SK-N-SH (cell line): Measurements from ENCODE around the gene SQOR.

ENCODE experiments used
- FOXM1 ChIP-seq: IDR thresholded peaks from 2 replicates; pipeline ENCODE4 v1.4.0; 2012; ENCODE audit warnings: low read depth, mild to moderate bottlenecking
- MEF2A ChIP-seq: IDR thresholded peaks from 2 replicates; pipeline ENCODE4 v1.4.0; 2012; ENCODE audit warnings: low read depth, borderline replicate concordance
- POLR2AphosphoS5 ChIP-seq: IDR thresholded peaks from 2 replicates; pipeline ENCODE4 v1.6.1; 2012; ENCODE audit warnings: low read depth, low read length
- SMC3 ChIP-seq: IDR thresholded peaks from 2 replicates; pipeline ENCODE4 v1.6.1; 2012; ENCODE audit warnings: low read depth, low read length, improper control_type of control experiment
- YY1 ChIP-seq: IDR thresholded peaks from 2 replicates; pipeline ENCODE4 v1.4.0; 2012; ENCODE audit warnings: low read depth, mild to moderate bottlenecking
- TF ChIP-seq, protein P1 (sequence below): IDR thresholded peaks from 2 replicates; pipeline ENCODE4 v1.4.0; 2012; ENCODE audit warnings: low read depth, borderline replicate concordance
- TF ChIP-seq, protein P2 (sequence below): fragments of 200-600 bp; sonication (generic); IDR thresholded peaks from 2 replicates; pipeline ENCODE4 v1.6.1; 2017; ENCODE audit warnings: antibody characterized with exemption, mild to moderate bottlenecking, moderate library complexity

DNA sequence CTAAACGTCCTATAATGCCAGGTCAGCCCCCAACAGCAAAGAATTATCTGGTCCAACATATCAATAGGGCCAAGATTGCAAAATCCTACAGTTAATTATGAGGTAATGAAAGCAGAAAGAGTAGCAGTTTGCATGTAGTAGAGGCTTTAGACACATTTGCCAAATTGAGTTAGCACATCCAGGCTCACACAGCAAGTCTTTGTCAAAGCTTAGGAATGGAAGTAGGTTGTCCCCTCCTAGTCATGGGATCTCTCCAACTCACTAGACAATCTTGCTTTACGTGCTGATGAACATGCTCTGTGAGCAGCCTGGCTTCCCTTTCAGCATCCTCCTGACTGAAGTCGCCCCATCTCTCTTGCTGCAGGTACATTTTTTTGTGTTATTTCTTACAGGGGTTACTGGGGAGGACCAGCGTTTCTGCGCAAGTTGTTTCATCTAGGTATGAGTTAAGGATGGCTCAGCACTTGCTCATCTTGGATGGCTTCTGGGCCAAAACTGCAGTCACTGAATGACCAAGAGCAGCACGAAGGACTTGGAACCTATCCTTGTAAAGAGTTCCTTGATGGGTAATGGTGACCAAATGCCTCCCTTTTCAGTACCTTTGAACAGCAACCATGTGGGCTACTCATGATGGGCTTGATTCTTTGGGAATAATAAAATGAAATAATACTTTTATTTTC lies 55.9 kb downstream of the SQOR start:
- TF ChIP-seq, protein P1, sequence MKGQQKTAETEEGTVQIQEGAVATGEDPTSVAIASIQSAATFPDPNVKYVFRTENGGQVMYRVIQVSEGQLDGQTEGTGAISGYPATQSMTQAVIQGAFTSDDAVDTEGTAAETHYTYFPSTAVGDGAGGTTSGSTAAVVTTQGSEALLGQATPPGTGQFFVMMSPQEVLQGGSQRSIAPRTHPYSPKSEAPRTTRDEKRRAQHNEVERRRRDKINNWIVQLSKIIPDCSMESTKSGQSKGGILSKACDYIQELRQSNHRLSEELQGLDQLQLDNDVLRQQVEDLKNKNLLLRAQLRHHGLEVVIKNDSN, result no peak
- TF ChIP-seq FOXM1 (no peak), SMC3 (no peak), YY1 (no peak), POLR2AphosphoS5 (no peak), MEF2A (no peak)
- TF ChIP-seq, protein P2, sequence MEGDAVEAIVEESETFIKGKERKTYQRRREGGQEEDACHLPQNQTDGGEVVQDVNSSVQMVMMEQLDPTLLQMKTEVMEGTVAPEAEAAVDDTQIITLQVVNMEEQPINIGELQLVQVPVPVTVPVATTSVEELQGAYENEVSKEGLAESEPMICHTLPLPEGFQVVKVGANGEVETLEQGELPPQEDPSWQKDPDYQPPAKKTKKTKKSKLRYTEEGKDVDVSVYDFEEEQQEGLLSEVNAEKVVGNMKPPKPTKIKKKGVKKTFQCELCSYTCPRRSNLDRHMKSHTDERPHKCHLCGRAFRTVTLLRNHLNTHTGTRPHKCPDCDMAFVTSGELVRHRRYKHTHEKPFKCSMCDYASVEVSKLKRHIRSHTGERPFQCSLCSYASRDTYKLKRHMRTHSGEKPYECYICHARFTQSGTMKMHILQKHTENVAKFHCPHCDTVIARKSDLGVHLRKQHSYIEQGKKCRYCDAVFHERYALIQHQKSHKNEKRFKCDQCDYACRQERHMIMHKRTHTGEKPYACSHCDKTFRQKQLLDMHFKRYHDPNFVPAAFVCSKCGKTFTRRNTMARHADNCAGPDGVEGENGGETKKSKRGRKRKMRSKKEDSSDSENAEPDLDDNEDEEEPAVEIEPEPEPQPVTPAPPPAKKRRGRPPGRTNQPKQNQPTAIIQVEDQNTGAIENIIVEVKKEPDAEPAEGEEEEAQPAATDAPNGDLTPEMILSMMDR, result no peak
